Gastrocnemius medialis (tissue), 4 donors: Measurements from ENCODE around the gene HTN3.

Source experiments
- CTCF ChIP-seq, 5 experiments: fragments of 450-650 bp in 3 of 5; fragments of 200-600 bp in 2 of 5; sonication (generic) in 2 of 5; IDR thresholded peaks in 4 of 5; conservative IDR thresholded peaks in 1 of 5; 1 replicate in 4 of 5; 2 replicates in 1 of 5; pipeline ENCODE4 v1.5.1; 2016 to 2019; ENCODE audit warnings: antibody characterized with exemption in 5 of 5, mild to moderate bottlenecking in 3 of 5, moderate library complexity in 3 of 5
- POLR2A ChIP-seq, 2 donors: fragments of 450-650 bp; IDR thresholded peaks; one replicate each; pipeline ENCODE4 v1.6.1; 2017; ENCODE audit warnings: antibody characterized with exemption in 2 of 2, mild to moderate bottlenecking in 2 of 2, moderate library complexity in 2 of 2

- TF ChIP-seq CTCF (IDR thresholded peaks at IDR 0.05 in 4 of 5, conservative IDR thresholded peaks at IDR 0.05 in 1 of 5) (no peak), POLR2A (IDR thresholded peaks at IDR 0.05) (no peak)
Measured at GRCh38 chr4:70062000-70062399, 33.7 kb downstream of the HTN3 start.
